Stimulated activated CD8-positive, alpha-beta memory T cell treated with anti-CD3 and anti-CD28 coated beads, Interleukin-4, amount 100 ng/mL, for 1 hour (primary cell): ENCODE results near the gene SCLY.

Source experiments
- DNase-seq, 2 donors: peaks; one replicate each; pipeline ENCODE4 v3.0.0-alpha.2; 2020; ENCODE audit warnings: low read depth in 2 of 2, low spot score in 1 of 2

SCLY gene

GRCh38 chr2:238097201-238097987 lies 36.6 kb downstream of the SCLY start:
- DNase-seq, result no peak

- no peak for DNase-seq
Measured at GRCh38 chr2:238097988-238098871, 37.4 kb downstream of the SCLY start.

- no peak for DNase-seq
Measured at GRCh38 chr2:238098901-238099713, 38.3 kb downstream of the SCLY start.

GRCh38 chr2:238099714-238100048 lies 38.9 kb downstream of the SCLY start:
- no peak for DNase-seq

- no peak for DNase-seq
Measured at GRCh38 chr2:238100049-238100820, 39.4 kb downstream of the SCLY start, which contains the start of gene ESPNL. TSS of gene ESPNL (plus strand) at chr2:238100340. CDS start at chr2:238100420, 80 bp downstream.

GRCh38 chr2:238100821-238101771 lies 40.3 kb downstream of the SCLY start:
- no peak for DNase-seq

GRCh38 chr2:238101891-238102841 lies 41.4 kb downstream of the SCLY start:
- DNase-seq, result no peak

GRCh38 chr2:238102865-238103264 lies 42.1 kb downstream of the SCLY start:
- DNase-seq, result no peak

- no peak for DNase-seq
Measured at GRCh38 chr2:238103465-238104225, 42.8 kb downstream of the SCLY start.

GRCh38 chr2:238104226-238104690 lies 43.5 kb downstream of the SCLY start:
- DNase-seq, result no peak

GRCh38 chr2:238104691-238105371 lies 44.0 kb downstream of the SCLY start:
- no peak for DNase-seq

GRCh38 chr2:238105506-238106338 lies 44.9 kb downstream of the SCLY start:
- DNase-seq, result no peak

GRCh38 chr2:238106339-238106697 lies 45.5 kb downstream of the SCLY start:
- DNase-seq, result no peak

GRCh38 chr2:238106698-238107524 lies 46.1 kb downstream of the SCLY start:
- DNase-seq, result no peak
